Stimulated activated effector memory CD8-positive, alpha-beta T cell treated with anti-CD3 and anti-CD28 coated beads, Interleukin-12 subunit alpha, Interleukin-12 subunit beta, amount 100 ng/mL, for 72 hours (primary cell): Measurements from ENCODE around the gene WFDC8.
"Not testable (repeated sequence)": the region's sequence is repeated elsewhere in the genome, so short reads cannot be mapped to it uniquely, and the experiment has no call there.

Experiments
- ATAC-seq: fragments of 150-1000 bp; cut with Tn5 transposase; 2 replicates; pipeline ENCODE4 v1.10.0; 2021
- DNase-seq, 2 donors: peaks; one replicate each; pipeline ENCODE4 v3.0.0; 2021 to 2022; ENCODE audit warnings: low spot score in 2 of 2
- H3K27ac Mint-ChIP-seq: one replicate; pipeline ENCODE4 v1.8.0; 2022; ENCODE audit warnings: mild to moderate bottlenecking, mixed read lengths
- H3K36me3 Mint-ChIP-seq: one replicate; pipeline ENCODE4 v1.8.0; 2022; ENCODE audit warnings: mild to moderate bottlenecking, mixed read lengths
- H3K4me1 Mint-ChIP-seq: one replicate; pipeline ENCODE4 v1.8.0; 2022; ENCODE audit warnings: mixed read lengths
- H3K4me3 Mint-ChIP-seq: one replicate; pipeline ENCODE4 v1.8.0; 2022; ENCODE audit warnings: mild to moderate bottlenecking, mixed read lengths
- H3K9me3 Mint-ChIP-seq: one replicate; pipeline ENCODE4 v1.8.0; 2022; ENCODE audit warnings: mixed read lengths

Gene WFDC8

DNA sequence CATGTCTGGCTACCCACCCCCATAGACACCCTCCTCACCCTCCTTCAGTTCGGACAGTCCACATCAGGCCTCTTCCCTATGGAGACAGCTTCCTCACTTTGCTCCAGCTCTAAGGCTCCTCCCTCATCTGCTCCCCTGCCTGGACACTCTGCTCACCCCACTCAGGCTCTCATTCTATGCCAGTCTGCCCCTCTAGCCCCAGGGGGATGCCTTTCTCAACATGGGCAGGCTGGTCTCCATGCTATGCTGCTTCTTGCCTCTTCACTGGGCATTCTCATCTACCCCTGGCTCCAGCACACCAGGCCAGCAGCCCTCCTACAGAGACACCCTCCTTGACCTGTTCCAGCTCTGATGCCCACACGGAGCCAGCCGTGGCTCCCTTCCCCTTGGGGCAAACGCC lies at the start of gene WFDC8:
TSS of gene WFDC8 (minus strand) at position 101 of the 400 bp plus-strand sequence. CDS start at position 64, 37 bp downstream.
- peak; percentile 37 for ATAC-seq
- Mint-ChIP-seq H3K4me1 (no peaks in the 10 kb centered on the region), H3K9me3 (no peaks in the 10 kb centered on the region), H3K36me3 (no peaks in the 10 kb centered on the region), H3K4me3 (no peak within 1 kb of the TSS), H3K27ac (no peak within 1 kb of the TSS)
- DNase-seq, result no peak

DNA sequence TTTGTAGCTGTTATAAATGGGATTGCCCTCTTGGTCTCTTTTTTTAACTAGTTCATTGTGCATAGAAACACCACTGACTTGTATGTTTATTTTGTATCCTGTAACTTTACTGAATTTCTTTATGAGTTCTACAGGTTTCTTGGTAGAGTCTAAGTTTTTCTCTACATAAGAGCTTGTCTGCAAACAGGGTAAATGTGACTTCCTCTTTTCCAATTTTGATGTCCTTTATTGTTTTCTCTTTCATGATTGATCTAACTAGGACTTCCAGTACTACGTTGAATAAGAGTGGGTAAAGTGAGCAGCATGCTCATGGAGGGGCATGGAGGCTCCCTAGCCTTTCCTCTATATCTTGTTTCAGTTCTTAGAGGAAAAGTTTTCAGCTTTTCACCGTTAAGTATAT lies 47.5 kb upstream of the WFDC8 start:
- no peaks in the 10 kb centered on the region for H3K36me3 Mint-ChIP-seq
- DNase-seq (no peak), ATAC-seq (no peak)
- H3K9me3 Mint-ChIP-seq, result no peaks in the 10 kb centered on the region
- H3K4me1 Mint-ChIP-seq, result no peaks in the 10 kb centered on the region
- H3K4me3 Mint-ChIP-seq, result no peak overlapping the region
- H3K27ac Mint-ChIP-seq, result no peak overlapping the region

DNA sequence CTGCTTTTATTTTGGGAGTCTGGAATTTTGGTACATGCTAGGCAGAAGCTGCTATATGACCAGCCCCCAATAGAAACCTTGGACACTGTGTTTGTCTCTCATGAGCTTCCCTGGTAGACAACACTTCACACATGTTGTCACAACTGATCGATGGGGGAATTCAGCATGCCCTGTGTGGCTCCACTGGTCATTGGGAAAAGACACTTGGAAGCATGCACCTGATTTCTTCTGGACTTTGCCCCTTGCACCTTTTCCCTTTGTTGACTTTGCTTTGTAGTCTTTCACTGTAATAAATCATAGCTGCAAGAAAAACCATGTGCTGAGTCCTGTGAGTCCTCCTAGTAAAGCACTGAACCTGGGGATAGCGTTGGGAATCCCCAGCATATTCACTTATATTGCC lies 42.5 kb upstream of the WFDC8 start:
- H3K4me3 Mint-ChIP-seq, result no peak overlapping the region
- H3K9me3 Mint-ChIP-seq, result no peaks in the 10 kb centered on the region
- H3K36me3 Mint-ChIP-seq, result peaks cover 5% of the 10 kb centered on the region
- ATAC-seq (no peak), DNase-seq (no peak)
- no peaks in the 10 kb centered on the region for H3K4me1 Mint-ChIP-seq
- H3K27ac Mint-ChIP-seq, result no peak overlapping the region

DNA sequence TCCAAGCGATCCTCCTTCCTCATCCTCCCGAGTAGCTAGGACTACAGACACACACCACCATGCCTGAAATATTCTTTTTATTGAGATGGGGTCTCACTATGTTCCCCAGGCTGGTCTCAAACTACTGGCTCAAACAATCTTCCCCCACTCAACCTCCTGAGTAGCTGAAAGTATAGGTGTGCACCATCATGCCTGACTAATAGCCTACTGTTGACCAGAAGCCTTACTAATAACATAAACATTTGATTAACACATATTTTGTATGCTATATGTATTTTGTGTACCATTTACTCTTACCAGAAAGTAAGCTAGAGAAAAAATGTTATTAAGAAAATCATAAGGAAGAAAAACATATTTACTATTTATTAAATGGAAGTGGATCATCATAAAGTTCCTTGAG lies 38.5 kb upstream of the WFDC8 start:
- ATAC-seq, result no peak
- Mint-ChIP-seq H3K4me1 (no peaks in the 10 kb centered on the region), H3K4me3 (no peak overlapping the region)

DNA sequence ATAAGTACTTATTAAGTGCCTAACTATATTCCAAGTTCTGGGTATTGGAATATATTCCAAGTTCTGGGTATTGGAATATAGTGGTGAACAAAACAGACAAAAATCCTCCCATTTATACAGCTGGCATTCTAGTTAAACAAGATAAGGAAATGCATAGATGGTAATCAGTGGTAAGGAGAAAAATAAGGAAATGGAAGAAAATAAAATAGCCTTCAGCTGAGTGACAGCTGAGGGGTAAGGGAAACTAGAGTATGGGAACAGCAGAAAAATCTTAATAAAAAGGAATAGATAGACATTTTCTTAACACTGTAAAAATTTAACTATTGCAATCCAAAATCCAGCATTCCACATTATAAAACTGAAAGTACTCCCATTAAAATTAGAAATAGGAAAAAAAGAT lies 33.2 kb upstream of the WFDC8 start:
- no peak overlapping the region for H3K27ac Mint-ChIP-seq
- H3K9me3 Mint-ChIP-seq, result peaks cover 3% of the 10 kb centered on the region
- no peak overlapping the region for H3K4me3 Mint-ChIP-seq
- no peak for DNase-seq
- H3K4me1 Mint-ChIP-seq, result no peaks in the 10 kb centered on the region
- no peaks in the 10 kb centered on the region for H3K36me3 Mint-ChIP-seq
- no peak for ATAC-seq

More for the DNA sequence above, 38.5 kb upstream of the WFDC8 start:
- DNase-seq, result no peak
- no peaks in the 10 kb centered on the region for H3K9me3 Mint-ChIP-seq
- no peak overlapping the region for H3K27ac Mint-ChIP-seq
- H3K36me3 Mint-ChIP-seq, result peaks cover 5% of the 10 kb centered on the region

DNA sequence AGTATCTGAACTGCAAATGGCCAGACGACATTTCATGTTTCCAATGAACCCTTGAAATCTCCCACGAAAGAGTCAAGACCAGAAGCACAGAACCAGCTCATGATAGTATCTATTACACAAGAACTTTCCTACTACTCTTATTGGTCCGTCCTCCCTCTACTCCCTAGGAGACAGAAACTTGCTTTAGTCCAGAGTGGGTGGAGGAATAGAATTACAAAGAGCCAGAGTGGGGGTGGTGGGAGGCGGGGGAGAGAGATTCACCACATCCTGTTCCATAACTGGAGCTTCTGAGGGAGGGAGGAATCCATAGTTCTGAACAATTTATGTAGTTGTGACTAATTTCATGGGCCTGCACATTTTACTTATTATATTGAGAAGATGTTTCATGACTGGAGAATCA lies 32.0 kb upstream of the WFDC8 start:
- ATAC-seq, result peak; percentile 84
- no peak for DNase-seq
- no peak overlapping the region for H3K4me3 Mint-ChIP-seq
- no peaks in the 10 kb centered on the region for H3K4me1 Mint-ChIP-seq
- H3K36me3 Mint-ChIP-seq, result no peaks in the 10 kb centered on the region
- no peak overlapping the region for H3K27ac Mint-ChIP-seq
- peaks cover 7% of the 10 kb centered on the region for H3K9me3 Mint-ChIP-seq

DNA sequence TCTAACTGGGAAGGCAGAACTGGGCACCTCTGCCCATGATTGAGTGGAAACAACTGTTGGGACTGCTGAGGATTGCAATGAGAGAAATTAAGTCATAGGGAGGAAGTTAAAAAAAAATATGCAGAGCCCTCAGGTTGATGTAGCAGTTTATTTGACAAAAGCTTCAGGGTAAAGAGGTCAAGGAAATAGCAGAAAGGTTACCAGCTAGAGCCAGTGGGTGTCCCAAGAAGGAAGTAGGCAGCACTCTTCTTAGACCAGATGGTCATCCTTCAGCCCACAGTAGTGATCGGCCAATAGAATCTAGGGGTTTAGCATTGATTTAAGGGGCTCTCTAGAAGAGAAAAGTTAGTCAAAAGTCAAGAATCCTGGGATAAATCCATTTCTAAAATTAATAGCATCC lies 28.7 kb upstream of the WFDC8 start:
- H3K4me1 Mint-ChIP-seq, result no peaks in the 10 kb centered on the region
- DNase-seq (no peak), ATAC-seq (no peak)
- no peaks in the 10 kb centered on the region for H3K36me3 Mint-ChIP-seq
- H3K4me3 Mint-ChIP-seq, result no peak overlapping the region
- no peak overlapping the region for H3K27ac Mint-ChIP-seq
- peaks cover 10% of the 10 kb centered on the region for H3K9me3 Mint-ChIP-seq

DNA sequence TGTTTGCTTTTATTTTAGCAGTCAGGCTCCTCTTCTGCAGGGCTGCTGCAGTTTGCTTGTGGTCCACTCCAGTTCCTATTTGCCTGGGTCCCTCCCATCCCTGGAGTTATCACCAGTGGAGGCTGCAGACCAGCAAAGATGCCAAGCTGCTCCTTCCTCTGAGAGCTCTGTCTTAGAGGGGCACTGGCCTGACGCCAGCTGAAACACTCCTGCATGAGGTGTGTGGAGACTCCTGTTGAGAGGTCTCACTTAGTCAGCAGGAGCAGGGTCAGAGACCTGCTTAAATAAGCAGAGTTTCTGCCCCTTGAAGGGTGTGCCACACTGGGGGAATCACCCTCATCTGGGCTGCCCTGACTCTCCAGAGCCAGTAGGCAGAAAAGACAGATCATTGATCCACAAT lies 16.2 kb upstream of the WFDC8 start:
- H3K36me3 Mint-ChIP-seq, result no peaks in the 10 kb centered on the region
- DNase-seq, result no peak
- no peak overlapping the region for H3K27ac Mint-ChIP-seq
- no peak overlapping the region for H3K4me3 Mint-ChIP-seq
- H3K4me1 Mint-ChIP-seq, result no peaks in the 10 kb centered on the region
- H3K9me3 Mint-ChIP-seq, result no peaks in the 10 kb centered on the region
- no peak for ATAC-seq

DNA sequence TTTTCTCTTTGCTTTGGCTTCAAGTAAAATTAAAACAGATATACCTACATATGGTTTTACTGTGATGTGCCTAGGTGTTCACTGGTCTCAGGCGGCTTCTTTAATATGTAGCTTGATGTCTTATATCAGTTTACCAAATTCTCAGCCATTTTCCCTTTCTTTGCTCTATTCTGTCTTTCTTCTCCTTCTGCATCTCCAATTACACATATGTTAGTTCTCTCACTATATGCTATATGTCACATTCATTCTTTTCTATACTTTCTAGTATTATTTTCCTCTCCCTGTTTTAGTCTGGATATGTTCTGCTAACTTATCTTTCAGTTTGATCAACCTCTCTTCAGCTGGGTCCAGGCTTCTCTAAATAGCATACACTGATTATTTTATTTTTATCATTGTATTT lies 14.4 kb upstream of the WFDC8 start:
- ATAC-seq, result no peak
- no peaks in the 10 kb centered on the region for H3K36me3 Mint-ChIP-seq
- no peaks in the 10 kb centered on the region for H3K9me3 Mint-ChIP-seq
- no peak for DNase-seq
- H3K4me1 Mint-ChIP-seq, result no peaks in the 10 kb centered on the region
- no peak overlapping the region for H3K27ac Mint-ChIP-seq
- no peak overlapping the region for H3K4me3 Mint-ChIP-seq

DNA sequence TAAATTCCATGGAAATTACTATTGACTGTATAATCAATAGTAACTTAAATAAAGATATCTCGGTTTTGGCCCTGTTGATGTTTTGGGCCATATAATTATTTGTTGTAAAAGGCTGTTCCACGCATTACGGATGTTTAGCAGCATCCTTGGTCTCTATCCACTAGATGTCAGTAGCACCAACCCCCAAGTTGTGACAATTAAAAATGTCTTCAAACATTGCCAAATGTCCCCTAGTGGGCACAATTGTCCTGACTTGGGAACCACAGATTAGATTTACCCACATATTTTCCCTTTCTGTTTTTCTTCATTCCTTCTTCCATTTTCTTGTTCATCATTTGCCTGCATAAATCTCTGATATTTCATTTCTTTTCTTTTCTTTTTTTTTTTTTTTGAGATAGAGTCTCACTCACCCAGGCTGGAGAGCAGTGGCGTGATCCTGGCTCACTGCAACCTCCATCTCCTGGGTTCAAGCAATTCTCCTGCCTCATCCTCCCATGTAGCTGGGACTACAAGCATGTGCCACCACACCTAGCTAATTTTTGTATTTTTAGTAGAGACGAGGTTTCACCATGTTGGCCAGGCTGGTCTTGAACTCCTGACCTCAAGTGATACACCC lies 13.6 kb upstream of the WFDC8 start:
- no peak overlapping the region for H3K27ac Mint-ChIP-seq
- no peaks in the 10 kb centered on the region for H3K36me3 Mint-ChIP-seq
- H3K4me1 Mint-ChIP-seq, result no peaks in the 10 kb centered on the region
- ATAC-seq (peak; percentile 67), DNase-seq (no peak)
- no peak overlapping the region for H3K4me3 Mint-ChIP-seq
- no peaks in the 10 kb centered on the region for H3K9me3 Mint-ChIP-seq

DNA sequence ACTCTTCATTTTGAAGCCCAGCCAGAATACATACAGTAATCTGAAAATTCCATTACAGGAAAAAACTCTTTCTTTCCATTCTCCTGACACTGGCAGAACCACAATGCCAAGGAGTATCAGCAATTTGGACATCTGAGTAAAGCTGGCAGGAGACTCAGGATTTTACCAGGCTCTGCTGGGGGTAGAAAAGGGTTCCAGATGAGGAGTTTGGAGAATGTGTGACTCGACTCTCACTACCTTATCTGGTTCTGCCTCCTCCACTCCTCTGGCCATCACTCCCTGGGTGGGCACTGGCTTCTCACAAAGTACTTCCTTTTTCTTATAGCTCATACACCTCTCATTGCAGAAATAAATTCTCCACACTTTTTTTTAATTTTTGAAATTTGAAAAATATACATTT lies 10.6 kb upstream of the WFDC8 start:
- ATAC-seq (no peak), DNase-seq (no peak)
- no peaks in the 10 kb centered on the region for H3K36me3 Mint-ChIP-seq
- H3K9me3 Mint-ChIP-seq, result no peaks in the 10 kb centered on the region
- no peak overlapping the region for H3K27ac Mint-ChIP-seq
- no peaks in the 10 kb centered on the region for H3K4me1 Mint-ChIP-seq
- H3K4me3 Mint-ChIP-seq, result no peak overlapping the region

DNA sequence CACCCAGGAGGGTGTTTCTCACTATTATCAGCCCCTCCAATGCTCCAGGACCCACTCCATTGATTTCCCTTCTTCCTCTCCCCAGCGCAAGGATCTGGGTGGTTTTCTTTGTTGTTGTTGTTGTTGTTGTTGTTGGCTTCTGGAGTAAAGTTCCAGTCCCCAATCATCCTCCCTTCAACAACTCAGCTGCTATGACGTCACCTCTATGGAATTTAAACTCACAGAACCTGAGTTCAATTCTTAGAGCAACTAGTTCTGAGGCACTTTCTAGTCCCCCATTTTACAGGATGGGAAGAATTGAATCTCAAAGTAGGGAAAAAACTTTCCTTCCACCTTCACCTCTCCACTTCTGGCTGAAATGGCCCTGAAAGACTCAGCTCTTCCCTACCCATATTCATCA lies 9.7 kb upstream of the WFDC8 start:
- ATAC-seq (no peak), DNase-seq (no peak)
- no peak overlapping the region for H3K27ac Mint-ChIP-seq
- H3K4me1 Mint-ChIP-seq, result no peaks in the 10 kb centered on the region
- H3K36me3 Mint-ChIP-seq, result no peaks in the 10 kb centered on the region
- no peak overlapping the region for H3K4me3 Mint-ChIP-seq
- H3K9me3 Mint-ChIP-seq, result no peaks in the 10 kb centered on the region

DNA sequence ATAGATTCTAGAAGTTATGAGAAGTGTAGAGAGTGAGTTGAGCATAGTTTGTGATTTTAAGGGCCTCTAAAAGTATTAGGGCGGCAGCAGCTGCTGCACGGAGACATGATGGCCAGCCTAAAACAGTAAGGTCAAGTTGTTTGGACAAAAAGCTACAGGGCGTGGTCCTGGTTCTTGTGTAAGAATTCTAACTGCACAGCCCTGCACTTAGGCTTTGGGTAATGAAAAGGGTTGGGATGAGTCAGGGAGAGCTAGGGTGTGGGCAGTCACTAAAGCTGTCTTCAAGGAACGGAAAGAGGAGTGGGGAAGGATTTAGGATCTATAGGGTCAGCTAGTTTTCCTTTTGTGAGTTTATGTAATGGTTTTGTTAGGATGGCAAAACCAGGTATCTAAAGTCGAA lies 6.9 kb upstream of the WFDC8 start:
- DNase-seq, H3K27ac Mint-ChIP-seq, H3K4me3 Mint-ChIP-seq, H3K4me1 Mint-ChIP-seq, ATAC-seq, H3K9me3 Mint-ChIP-seq, H3K36me3 Mint-ChIP-seq: not testable (repeated sequence)

DNA sequence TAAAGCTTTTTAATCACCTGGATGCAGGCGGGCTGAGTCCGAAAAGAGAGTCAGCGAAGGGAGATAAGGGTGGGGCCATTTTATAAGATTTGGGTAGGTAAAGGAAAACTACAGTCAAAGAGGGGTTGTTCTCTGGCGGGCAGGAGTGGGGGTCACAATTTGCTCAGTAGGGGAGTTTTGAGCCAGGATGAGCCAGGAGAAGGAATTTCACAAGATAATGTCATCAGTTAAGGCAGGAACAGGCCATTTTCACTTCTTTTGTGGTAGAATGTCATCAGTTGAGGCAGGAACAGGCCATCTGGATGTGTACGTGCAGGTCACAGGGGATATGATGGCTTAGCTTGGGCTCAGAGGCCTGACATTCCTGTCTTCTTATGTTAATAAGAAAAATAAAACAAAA lies 5.2 kb upstream of the WFDC8 start:
- not testable (repeated sequence) for ATAC-seq, H3K4me3 Mint-ChIP-seq, H3K27ac Mint-ChIP-seq, H3K9me3 Mint-ChIP-seq, H3K4me1 Mint-ChIP-seq, DNase-seq, H3K36me3 Mint-ChIP-seq

DNA sequence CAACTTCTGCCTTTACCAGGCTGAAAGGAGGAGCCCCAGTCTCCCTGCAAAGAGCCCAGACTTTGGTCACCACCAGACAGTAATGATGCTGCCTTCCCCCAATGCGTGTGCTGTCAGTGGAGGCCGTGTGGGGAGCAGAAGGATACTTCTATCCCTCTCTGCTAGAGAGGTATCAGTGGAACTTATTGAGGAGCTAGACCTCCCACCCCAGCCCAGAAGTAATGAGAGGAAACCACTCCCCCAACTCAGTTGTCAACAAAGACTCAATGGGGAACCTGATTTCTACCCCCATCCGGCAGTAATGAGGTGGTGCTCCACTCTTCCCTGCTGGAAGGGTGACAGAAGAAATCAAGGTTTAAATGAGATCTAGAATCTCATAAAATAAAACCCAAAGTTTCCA lies 4.4 kb upstream of the WFDC8 start:
- Mint-ChIP-seq H3K4me3 (no peak overlapping the region), H3K4me1 (no peaks in the 10 kb centered on the region), H3K9me3 (no peaks in the 10 kb centered on the region), H3K27ac (no peak overlapping the region), H3K36me3 (no peaks in the 10 kb centered on the region)
- ATAC-seq, result no peak
- no peak for DNase-seq

DNA sequence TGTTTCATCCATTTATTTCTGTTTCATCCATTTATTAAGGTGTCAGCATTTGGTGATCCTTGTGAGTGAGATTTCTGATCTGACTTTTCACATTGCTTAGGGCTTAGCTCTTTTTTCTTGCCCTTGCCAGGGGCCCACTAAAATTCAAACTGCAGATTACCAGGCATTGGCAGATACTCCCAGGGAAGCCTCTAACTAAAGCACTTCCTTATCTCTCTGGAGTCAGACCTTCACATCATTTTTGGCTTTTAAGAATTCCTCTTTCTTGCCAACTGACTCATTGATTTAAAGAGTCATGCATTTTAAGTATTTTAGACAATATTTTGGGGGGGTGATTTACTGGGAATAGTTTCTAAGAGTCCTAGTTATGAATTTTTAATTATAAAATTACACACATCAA lies 2.6 kb upstream of the WFDC8 start:
- Mint-ChIP-seq H3K9me3 (no peaks in the 10 kb centered on the region), H3K27ac (no peak overlapping the region), H3K4me1 (no peaks in the 10 kb centered on the region), H3K4me3 (no peak overlapping the region), H3K36me3 (no peaks in the 10 kb centered on the region)
- DNase-seq (no peak), ATAC-seq (no peak)

DNA sequence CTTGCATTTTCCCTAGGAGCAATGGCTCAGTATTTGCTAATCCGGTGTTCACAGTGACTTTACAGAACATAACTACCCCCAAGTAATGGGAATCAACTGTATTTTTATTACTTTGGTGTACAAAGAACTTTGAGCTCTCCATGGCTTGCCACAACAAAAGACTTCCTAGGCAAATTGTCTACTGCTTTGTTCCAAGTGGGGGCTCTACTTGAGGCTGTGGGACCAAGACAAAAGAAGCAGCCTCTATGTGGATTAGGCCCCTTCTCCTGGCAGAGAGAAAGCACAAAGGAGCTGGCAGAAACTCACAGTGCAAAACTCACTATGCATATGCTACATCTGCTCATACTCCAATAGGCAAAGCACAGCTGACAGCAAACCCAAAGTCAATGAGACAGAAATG lies 853 bp downstream of the WFDC8 start:
- H3K4me3 Mint-ChIP-seq, result no peak overlapping the region
- H3K9me3 Mint-ChIP-seq, result no peaks in the 10 kb centered on the region
- H3K4me1 Mint-ChIP-seq, result no peaks in the 10 kb centered on the region
- ATAC-seq, result no peak
- H3K36me3 Mint-ChIP-seq, result no peaks in the 10 kb centered on the region
- DNase-seq, result no peak
- no peak overlapping the region for H3K27ac Mint-ChIP-seq
